AG09309 (cell line): ENCODE results near the gene EBLN2.
"Not testable (repeated sequence)": the region's sequence is repeated elsewhere in the genome, so short reads cannot be mapped to it uniquely, and the experiment has no call there.

Experiments
- DNase-seq: peaks from one replicate; pipeline ENCODE4 v3.0.0-alpha.2; 2010; ENCODE audit warnings: low read depth
- H3K4me3 ChIP-seq: 2 replicates; pipeline ENCODE4 v1.5.1; 2011; ENCODE audit warnings: mild to moderate bottlenecking, low read depth, low read length, moderate library complexity; ENCODE audit not compliant: control insufficient read depth
- CTCF ChIP-seq: IDR thresholded peaks from 2 replicates; pipeline ENCODE4 v1.5.1; 2011; ENCODE audit warnings: mild to moderate bottlenecking, low read depth, low read length, inconsistent platforms; ENCODE audit not compliant: insufficient read depth, control insufficient read depth; ENCODE audit errors: missing control alignments

Gene EBLN2

GRCh38 chr3:73056014-73056844, 5.2 kb upstream of the EBLN2 start:
- H3K4me3 ChIP-seq: no peak overlapping the region
- peak; percentile 43 for TF ChIP-seq CTCF
- peak; percentile 25 for DNase-seq

- DNase-seq: no peak
- no peak overlapping the region for H3K4me3 ChIP-seq
- no peak for TF ChIP-seq CTCF
Measured at GRCh38 chr3:73056845-73057150, 4.7 kb upstream of the EBLN2 start.

- no peak overlapping the region for H3K4me3 ChIP-seq
- DNase-seq: peak; percentile 72
- TF ChIP-seq CTCF: no peak
Measured at GRCh38 chr3:73060302-73060723, 1.1 kb upstream of the EBLN2 start.

- not testable (repeated sequence) for DNase-seq
Measured at GRCh38 chr3:73066243-73066642, 4.8 kb downstream of the EBLN2 start.

GRCh38 chr3:73068419-73068818, 7.0 kb downstream of the EBLN2 start:
- no peak overlapping the region for H3K4me3 ChIP-seq
- DNase-seq: no peak
- no peak for TF ChIP-seq CTCF

More at GRCh38 chr3:73066243-73066642, 4.8 kb downstream of the EBLN2 start:
- H3K4me3 ChIP-seq: not testable (repeated sequence)

GRCh38 chr3:73069187-73069586, 7.7 kb downstream of the EBLN2 start:
- DNase-seq: no peak
- no peak overlapping the region for H3K4me3 ChIP-seq
- TF ChIP-seq CTCF: no peak

- no peak for DNase-seq
- no peak for TF ChIP-seq CTCF
- H3K4me3 ChIP-seq: no peak overlapping the region
Measured at GRCh38 chr3:73069775-73070444, 8.5 kb downstream of the EBLN2 start.
